GM23338 (cell line): ENCODE data around the gene KIF2C. TPM values are rescaled to one million over a fixed set of nuclear protein-coding genes. Genes with fewer than 3 reads are reported as not detected.

ENCODE experiments used
- ATAC-seq: fragments of 200-7000 bp; cut with Tn5 transposase; 3 replicates; pipeline ENCODE4 v1.9.1; 2020
- DNase-seq: peaks from one replicate; pipeline ENCODE4 v3.0.0-alpha.2; 2015; ENCODE audit warnings: low spot score
- H2AFZ ChIP-seq: fragments of 200-600 bp; sonication (generic); 2 replicates; pipeline ENCODE4 v1.8.0; 2016; ENCODE audit warnings: antibody characterized with exemption, mild to moderate bottlenecking, moderate library complexity
- H3F3A ChIP-seq: fragments of 200-600 bp; sonication (generic); replicated peaks from 2 replicates; pipeline ENCODE4 v1.8.0; 2017; ENCODE audit warnings: antibody characterized with exemption, mixed run types, low read depth
- H3K27ac ChIP-seq: fragments of 200-600 bp; sonication (generic); 2 replicates; pipeline ENCODE4 v1.6.1; 2016; ENCODE audit warnings: low read depth
- H3K27me3 ChIP-seq: fragments of 200-600 bp; sonication (generic); 2 replicates; pipeline ENCODE4 v1.8.0; 2016; ENCODE audit warnings: mild to moderate bottlenecking, mixed run types, moderate library complexity; ENCODE audit not compliant: insufficient read depth
- H3K36me3 ChIP-seq: fragments of 200-600 bp; sonication (generic); 2 replicates; pipeline ENCODE4 v1.8.0; 2016; ENCODE audit warnings: mild to moderate bottlenecking; ENCODE audit not compliant: insufficient read depth
- H3K4me1 ChIP-seq: fragments of 200-600 bp; sonication (generic); 2 replicates; pipeline ENCODE4 v1.8.0; 2016; ENCODE audit warnings: mild to moderate bottlenecking, moderate library complexity; ENCODE audit not compliant: insufficient read depth
- H3K4me2 ChIP-seq: fragments of 200-600 bp; sonication (generic); 2 replicates; pipeline ENCODE4 v1.7.1; 2017; ENCODE audit warnings: mixed run types
- H3K4me3 ChIP-seq: fragments of 200-600 bp; sonication (generic); 2 replicates; pipeline ENCODE4 v1.6.1; 2016; ENCODE audit warnings: mixed run types
- H3K79me2 ChIP-seq: fragments of 200-600 bp; sonication (generic); replicated peaks from 2 replicates; pipeline ENCODE4 v1.8.0; 2017; ENCODE audit warnings: mild to moderate bottlenecking; ENCODE audit not compliant: insufficient read depth
- H3K9me2 ChIP-seq: fragments of 200-600 bp; sonication (generic); 2 replicates; pipeline ENCODE4 v1.8.0; 2017; ENCODE audit not compliant: insufficient read depth
- H4K20me1 ChIP-seq: fragments of 200-600 bp; sonication (generic); replicated peaks from 2 replicates; pipeline ENCODE4 v1.8.0; 2017; ENCODE audit warnings: mild to moderate bottlenecking; ENCODE audit not compliant: insufficient read depth
- H3K27ac Mint-ChIP-seq: 2 replicates; pipeline ENCODE4 v1.8.0; 2020; ENCODE audit warnings: inconsistent platforms, mild to moderate bottlenecking, moderate library complexity, mixed read lengths
- H3K27me3 Mint-ChIP-seq: 3 replicates; pipeline ENCODE4 v1.8.0; 2022; ENCODE audit warnings: low read depth, mild to moderate bottlenecking, moderate library complexity, mixed read lengths, inconsistent platforms; ENCODE audit not compliant: insufficient read depth, poor library complexity
- H3K36me3 Mint-ChIP-seq: 3 replicates; pipeline ENCODE4 v1.8.0; 2021; ENCODE audit warnings: low read depth, mild to moderate bottlenecking, inconsistent platforms, moderate library complexity, mixed read lengths
- H3K4me1 Mint-ChIP-seq: 3 replicates; pipeline ENCODE4 v1.8.0; 2020; ENCODE audit warnings: mild to moderate bottlenecking, inconsistent platforms, mixed read lengths
- H3K4me3 Mint-ChIP-seq: 3 replicates; pipeline ENCODE4 v1.8.0; 2021; ENCODE audit warnings: moderate library complexity, mild to moderate bottlenecking, inconsistent platforms, mixed read lengths
- H3K9me3 Mint-ChIP-seq: 3 replicates; pipeline ENCODE4 v1.8.0; 2020; ENCODE audit warnings: moderate library complexity, mild to moderate bottlenecking, inconsistent platforms, mixed read lengths
- CREB1 ChIP-seq: fragments of 250-450 bp; sonication (Bioruptor Pico); IDR thresholded peaks from 2 replicates; pipeline ENCODE4 v1.5.0; 2020; ENCODE audit warnings: low read depth, mild to moderate bottlenecking, moderate library complexity
- EZH2 ChIP-seq: fragments of 200-600 bp; sonication (generic); IDR thresholded peaks from one replicate; pipeline ENCODE4 v1.8.0; 2017; ENCODE audit warnings: antibody characterized with exemption, mild to moderate bottlenecking, low read depth; ENCODE audit not compliant: unreplicated experiment
- EZH2phosphoT487 ChIP-seq: fragments of 200-600 bp; sonication (generic); IDR thresholded peaks from one replicate; pipeline ENCODE4 v1.8.1; 2018; ENCODE audit warnings: antibody characterized with exemption; ENCODE audit not compliant: unreplicated experiment
- JUNB ChIP-seq: IDR thresholded peaks from one replicate; pipeline ENCODE4 v1.6.1; 2016; ENCODE audit warnings: antibody characterized with exemption; ENCODE audit not compliant: unreplicated experiment
- POLR2AphosphoS5 ChIP-seq: IDR thresholded peaks from 2 replicates; pipeline ENCODE4 v1.6.1; 2016; ENCODE audit warnings: antibody characterized with exemption, low read depth
- ZNF331 ChIP-seq: fragments of 250-450 bp; sonication (Bioruptor Pico); IDR thresholded peaks from 2 replicates; pipeline ENCODE4 v1.5.0; 2020; ENCODE audit warnings: low read depth, mild to moderate bottlenecking, moderate library complexity
- ZNF462 ChIP-seq: fragments of 250-450 bp; sonication (Bioruptor Pico); IDR thresholded peaks from 2 replicates; pipeline ENCODE4 v1.5.0; 2020; ENCODE audit warnings: mild to moderate bottlenecking, moderate library complexity
- polyA plus RNA-seq: library from polyadenylated mRNA; unstranded; fragments of >200 nt; fragmentation: Nextera tagmentation; extraction: Ambion mirVana; gene quantifications from 2 replicates; pipeline ENCODE4 v1.2.1, GENCODE V29; 2016
- total RNA-seq: library from RNA; depleted of rRNA; stranded (reverse); fragments of >200 nt; shearing (Covaris generic); gene quantifications from 2 replicates; pipeline ENCODE4 v1.2.3, GENCODE V29; 2014
- TF ChIP-seq, protein P1 (sequence below): IDR thresholded peaks from 2 replicates; pipeline ENCODE4 v1.6.1; 2016; ENCODE audit warnings: antibody characterized with exemption
- TF ChIP-seq, protein P2 (sequence below), 2 experiments: fragments of 200-600 bp in 1 of 2; sonication (generic) in 1 of 2; conservative IDR thresholded peaks; 2 replicates each; pipeline versions ENCODE4 v1.5.1 to v1.6.1; 2016 to 2017; ENCODE audit warnings: antibody characterized with exemption in 2 of 2, low read depth in 2 of 2, mild to moderate bottlenecking in 2 of 2, moderate library complexity in 1 of 2
- TF ChIP-seq, protein P3 (sequence below): IDR thresholded peaks from one replicate; pipeline ENCODE4 v1.6.1; 2018; ENCODE audit warnings: antibody characterized with exemption; ENCODE audit not compliant: unreplicated experiment

The KIF2C gene
- total and polyA plus RNA-seq, 2 experiments from 2014 or later, result 38.0 to 62.9 TPM

GRCh38 chr1:44714532-44714931 lies 25.1 kb upstream of the KIF2C start:
- no peaks in the 10 kb centered on the region for H3K4me1 ChIP-seq
- no peaks in the 10 kb centered on the region for H3K79me2 ChIP-seq
- TF ChIP-seq POLR2AphosphoS5 (no peak), ZNF331 (no peak), EZH2 (no peak), EZH2phosphoT487 (no peak), ZNF462 (CRISPR knock-in tag) (no peak), JUNB (no peak), CREB1 (no peak)
- TF ChIP-seq, protein P1, sequence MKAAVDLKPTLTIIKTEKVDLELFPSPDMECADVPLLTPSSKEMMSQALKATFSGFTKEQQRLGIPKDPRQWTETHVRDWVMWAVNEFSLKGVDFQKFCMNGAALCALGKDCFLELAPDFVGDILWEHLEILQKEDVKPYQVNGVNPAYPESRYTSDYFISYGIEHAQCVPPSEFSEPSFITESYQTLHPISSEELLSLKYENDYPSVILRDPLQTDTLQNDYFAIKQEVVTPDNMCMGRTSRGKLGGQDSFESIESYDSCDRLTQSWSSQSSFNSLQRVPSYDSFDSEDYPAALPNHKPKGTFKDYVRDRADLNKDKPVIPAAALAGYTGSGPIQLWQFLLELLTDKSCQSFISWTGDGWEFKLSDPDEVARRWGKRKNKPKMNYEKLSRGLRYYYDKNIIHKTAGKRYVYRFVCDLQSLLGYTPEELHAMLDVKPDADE, result no peak
- TF ChIP-seq, protein P2, sequence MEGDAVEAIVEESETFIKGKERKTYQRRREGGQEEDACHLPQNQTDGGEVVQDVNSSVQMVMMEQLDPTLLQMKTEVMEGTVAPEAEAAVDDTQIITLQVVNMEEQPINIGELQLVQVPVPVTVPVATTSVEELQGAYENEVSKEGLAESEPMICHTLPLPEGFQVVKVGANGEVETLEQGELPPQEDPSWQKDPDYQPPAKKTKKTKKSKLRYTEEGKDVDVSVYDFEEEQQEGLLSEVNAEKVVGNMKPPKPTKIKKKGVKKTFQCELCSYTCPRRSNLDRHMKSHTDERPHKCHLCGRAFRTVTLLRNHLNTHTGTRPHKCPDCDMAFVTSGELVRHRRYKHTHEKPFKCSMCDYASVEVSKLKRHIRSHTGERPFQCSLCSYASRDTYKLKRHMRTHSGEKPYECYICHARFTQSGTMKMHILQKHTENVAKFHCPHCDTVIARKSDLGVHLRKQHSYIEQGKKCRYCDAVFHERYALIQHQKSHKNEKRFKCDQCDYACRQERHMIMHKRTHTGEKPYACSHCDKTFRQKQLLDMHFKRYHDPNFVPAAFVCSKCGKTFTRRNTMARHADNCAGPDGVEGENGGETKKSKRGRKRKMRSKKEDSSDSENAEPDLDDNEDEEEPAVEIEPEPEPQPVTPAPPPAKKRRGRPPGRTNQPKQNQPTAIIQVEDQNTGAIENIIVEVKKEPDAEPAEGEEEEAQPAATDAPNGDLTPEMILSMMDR (conservative IDR thresholded peaks at IDR 0.05; ENCODE audit: low read depth in 2 of 2), result no peak
- TF ChIP-seq, protein P3, sequence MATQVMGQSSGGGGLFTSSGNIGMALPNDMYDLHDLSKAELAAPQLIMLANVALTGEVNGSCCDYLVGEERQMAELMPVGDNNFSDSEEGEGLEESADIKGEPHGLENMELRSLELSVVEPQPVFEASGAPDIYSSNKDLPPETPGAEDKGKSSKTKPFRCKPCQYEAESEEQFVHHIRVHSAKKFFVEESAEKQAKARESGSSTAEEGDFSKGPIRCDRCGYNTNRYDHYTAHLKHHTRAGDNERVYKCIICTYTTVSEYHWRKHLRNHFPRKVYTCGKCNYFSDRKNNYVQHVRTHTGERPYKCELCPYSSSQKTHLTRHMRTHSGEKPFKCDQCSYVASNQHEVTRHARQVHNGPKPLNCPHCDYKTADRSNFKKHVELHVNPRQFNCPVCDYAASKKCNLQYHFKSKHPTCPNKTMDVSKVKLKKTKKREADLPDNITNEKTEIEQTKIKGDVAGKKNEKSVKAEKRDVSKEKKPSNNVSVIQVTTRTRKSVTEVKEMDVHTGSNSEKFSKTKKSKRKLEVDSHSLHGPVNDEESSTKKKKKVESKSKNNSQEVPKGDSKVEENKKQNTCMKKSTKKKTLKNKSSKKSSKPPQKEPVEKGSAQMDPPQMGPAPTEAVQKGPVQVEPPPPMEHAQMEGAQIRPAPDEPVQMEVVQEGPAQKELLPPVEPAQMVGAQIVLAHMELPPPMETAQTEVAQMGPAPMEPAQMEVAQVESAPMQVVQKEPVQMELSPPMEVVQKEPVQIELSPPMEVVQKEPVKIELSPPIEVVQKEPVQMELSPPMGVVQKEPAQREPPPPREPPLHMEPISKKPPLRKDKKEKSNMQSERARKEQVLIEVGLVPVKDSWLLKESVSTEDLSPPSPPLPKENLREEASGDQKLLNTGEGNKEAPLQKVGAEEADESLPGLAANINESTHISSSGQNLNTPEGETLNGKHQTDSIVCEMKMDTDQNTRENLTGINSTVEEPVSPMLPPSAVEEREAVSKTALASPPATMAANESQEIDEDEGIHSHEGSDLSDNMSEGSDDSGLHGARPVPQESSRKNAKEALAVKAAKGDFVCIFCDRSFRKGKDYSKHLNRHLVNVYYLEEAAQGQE, result no peak
- Mint-ChIP-seq H3K4me3 (no peak overlapping the region), H3K4me1 (no peaks in the 10 kb centered on the region), H3K36me3 (no peaks in the 10 kb centered on the region), H3K27ac (no peak overlapping the region), H3K9me3 (no peaks in the 10 kb centered on the region; the same call in 1 of the 3 replicates), H3K27me3 (peaks cover 6% of the 10 kb centered on the region)
- DNase-seq, result no peak
- no peak for ATAC-seq
- no peaks in the 10 kb centered on the region for H3K36me3 ChIP-seq
- no peaks in the 10 kb centered on the region for H3K27me3 ChIP-seq
- no peak overlapping the region for H3K4me3 ChIP-seq
- no peaks in the 10 kb centered on the region; the same call in 1 of the 2 replicates for H3K9me2 ChIP-seq
- H2AFZ ChIP-seq, result no peak overlapping the region
- H4K20me1 ChIP-seq, result no peaks in the 10 kb centered on the region
- no peak overlapping the region for H3K27ac ChIP-seq
- H3K4me2 ChIP-seq, result no peak overlapping the region
- H3F3A ChIP-seq, result no peaks in the 10 kb centered on the region
